ENCODE results near the gene CABP1.

CABP1 gene

DNA sequence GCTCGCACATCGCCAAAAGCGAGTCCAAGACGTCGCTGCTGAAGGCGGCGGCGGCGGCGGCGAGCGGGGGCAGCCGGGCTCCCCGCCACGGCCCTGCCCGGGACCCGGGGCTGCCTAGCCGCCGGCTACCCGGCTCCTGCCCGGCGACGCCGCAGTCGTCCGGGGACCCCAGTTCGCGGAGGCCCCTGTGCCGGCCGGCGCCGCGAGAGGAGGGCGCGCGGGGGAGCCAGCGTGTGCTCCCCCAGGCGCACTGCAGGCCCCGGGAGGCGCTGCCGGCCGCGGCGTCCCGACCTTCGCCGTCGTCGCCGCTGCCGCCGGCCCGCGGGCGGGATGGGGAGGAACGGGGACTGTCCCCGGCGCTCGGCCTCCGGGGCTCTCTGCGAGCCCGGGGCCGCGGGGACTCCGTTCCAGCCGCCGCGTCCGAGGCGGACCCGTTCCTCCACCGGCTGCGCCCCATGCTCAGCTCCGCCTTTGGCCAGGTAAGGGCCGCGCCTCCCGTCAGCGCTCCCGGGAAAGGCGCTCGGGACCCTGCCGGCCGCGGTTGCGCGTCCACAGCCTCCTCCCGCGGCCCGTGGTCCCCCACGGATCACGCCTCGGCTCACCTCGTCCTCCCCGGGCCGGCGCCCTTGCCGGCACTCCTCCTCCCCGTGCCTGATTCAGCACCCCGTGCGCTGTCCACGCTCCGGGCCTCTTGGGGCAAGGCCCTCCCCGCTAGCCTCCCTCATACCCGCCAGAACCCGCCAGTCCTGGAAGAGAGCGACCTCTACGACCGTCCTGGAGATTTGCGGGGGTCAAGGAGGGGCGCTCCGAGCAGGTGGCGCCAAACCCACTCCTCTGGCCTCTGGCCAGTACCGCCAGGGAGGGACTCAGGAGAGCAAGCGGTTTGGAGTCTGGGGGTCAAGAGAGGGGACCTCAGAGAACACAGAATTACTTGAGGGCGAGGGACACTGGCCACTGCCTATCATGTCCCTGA, 721 bp downstream of the CABP1 start:
- peak in 1 of 2 experiments; percentile 10 for DNase-seq

GRCh38 chr12:120642121-120642520, 1.7 kb downstream of the CABP1 start:
- DNase-seq, result no peak

DNA sequence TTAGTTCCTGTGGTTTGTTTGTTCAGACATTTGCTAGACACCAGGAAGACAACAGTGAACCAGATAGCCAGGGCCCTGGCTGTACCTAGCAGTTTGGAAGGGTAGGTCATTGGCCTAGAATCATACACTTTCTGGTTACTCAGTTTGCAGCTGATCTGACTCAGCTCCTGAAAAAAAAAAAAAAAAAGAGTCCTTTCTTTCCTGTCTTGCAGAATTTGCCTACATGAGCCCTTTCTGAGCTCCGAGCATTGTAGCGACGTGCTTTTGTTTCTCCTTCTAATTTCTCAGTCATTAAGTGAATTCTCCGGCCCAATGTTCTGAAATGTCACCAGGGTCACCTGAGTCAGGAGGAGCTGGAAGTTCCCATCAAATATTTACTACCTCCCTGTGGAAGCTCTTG, 2.4 kb downstream of the CABP1 start:
- DNase-seq, result no peak

DNA sequence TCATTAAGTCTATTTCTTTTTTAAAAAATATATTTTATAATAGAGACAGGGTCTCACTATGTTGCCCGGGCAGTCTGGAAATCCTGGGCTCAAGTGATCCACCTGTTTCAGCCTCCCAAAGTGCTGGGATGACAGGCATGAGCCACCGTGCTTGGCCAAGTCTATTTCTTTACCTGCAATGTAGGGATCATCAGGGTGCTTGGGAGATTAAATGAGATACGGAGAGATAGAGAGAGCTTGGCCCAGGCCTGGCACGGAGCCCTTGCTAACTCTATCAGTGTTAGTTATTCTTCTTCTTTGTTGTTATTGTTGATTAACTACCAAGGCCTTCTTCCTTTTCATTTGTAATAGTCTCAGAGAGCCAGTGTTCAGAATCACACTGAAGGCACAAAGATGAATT, 3.1 kb downstream of the CABP1 start:
- DNase-seq, result no peak

DNA sequence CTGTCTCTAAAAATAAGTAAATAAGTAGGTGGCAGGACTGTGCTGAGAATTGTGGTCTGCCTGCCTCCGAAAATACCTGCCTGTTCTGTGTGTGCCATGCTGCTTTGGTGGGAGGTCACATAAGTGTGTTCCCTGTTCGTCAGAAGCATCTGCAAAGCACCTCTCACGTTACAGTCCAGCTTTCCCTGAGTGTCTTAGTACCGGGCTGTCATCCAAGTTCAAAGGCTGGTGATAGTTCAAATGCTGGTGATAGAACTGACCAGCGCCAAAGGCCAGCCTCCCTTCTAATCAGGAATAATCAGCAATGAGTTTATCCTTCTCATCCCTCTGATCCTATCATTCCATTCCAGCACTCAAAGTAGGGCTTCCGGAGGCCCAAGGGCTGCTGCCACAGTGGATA, 5.6 kb downstream of the CABP1 start:
- no peak for DNase-seq

- no peak for DNase-seq
Observed at GRCh38 chr12:120647375-120647755, 6.9 kb downstream of the CABP1 start.

- DNase-seq, result no peak
Observed at GRCh38 chr12:120649442-120650232, 9.2 kb downstream of the CABP1 start.

DNA sequence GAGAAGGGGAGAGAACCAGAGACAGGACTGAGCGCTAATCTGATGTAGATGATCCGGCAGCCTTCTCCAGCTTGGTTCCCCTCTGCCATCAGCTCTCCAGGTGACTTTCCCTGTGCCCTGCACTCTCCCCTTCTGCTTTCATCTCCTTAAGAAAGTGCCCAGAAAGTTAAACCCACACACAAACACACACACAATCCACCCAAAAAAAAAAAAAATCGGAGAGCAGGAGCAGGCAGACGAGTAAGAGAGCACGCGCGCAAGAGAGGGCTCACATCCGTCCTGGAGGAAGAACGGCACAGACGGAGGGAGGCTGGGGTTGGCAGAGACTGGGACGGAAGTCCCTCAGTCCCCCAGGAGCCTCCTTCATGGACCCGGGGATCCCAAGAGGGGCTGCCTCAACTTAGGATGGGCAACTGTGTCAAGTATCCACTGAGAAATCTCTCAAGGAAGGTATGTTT, 9.8 kb downstream of the CABP1 start:
- no peak for DNase-seq

GRCh38 chr12:120651821-120652220, 11.4 kb downstream of the CABP1 start:
- DNase-seq, result no peak

- no peak for DNase-seq
Observed at GRCh38 chr12:120652656-120653435, 12.4 kb downstream of the CABP1 start.

DNA sequence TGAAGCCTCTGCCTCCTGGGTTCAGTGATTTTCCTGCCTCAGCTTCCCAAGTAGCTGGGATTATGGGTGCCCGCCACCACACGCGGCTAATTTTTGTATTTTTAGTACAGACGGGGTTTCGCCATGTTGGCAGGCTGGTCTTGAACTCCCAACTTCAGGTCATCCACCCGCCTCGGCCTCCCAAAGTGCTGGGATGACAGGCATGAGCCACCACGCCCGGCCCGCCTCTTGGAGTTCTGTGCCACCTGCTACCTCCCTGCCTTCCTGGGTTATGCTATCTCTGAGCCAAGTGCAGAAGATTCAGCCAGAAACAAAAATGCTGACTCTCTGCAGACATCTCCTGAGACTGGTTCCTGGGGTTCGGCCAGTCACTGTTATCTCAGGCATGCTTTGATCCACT, 13.2 kb downstream of the CABP1 start:
- DNase-seq, result no peak

DNA sequence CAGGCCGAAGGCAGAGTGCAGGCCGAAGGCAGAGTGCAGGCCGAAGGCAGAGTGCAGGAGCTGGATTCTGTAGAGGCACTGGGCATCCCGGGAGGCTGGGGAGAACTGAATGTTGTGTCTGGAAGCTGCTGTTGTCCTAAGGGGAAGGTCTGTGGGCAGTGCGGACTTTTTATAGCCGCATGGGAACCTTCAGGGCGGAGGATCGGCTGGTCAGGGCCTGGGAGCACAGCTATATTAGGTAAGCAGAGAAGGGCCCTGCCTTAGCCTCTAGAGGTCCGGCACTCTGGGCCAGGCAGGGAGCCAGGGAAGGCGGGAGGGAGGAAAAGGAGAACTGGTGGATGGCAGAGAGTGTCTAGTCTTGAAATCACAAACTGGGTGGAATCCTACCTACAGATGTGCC, 14.2 kb downstream of the CABP1 start:
- DNase-seq, result no peak

DNA sequence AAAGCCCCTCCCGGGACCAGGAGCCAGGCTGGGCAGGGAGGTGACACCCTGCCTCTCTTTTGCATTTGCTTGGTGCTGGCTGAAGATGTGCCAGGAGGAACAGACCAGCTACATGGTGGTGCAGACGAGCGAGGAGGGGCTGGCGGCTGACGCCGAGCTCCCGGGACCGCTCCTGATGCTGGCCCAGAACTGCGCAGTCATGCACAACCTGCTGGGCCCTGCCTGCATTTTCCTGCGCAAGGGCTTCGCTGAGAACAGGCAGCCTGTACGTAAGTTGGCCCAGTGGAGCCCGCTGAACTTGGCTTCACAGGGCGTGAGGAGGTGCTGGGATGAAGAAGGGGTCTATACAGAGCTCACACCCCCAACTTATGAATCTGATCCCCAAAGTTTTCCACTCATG, 15.6 kb downstream of the CABP1 start:
- DNase-seq, result no peak

GRCh38 chr12:120658286-120659150, 18.1 kb downstream of the CABP1 start:
- no peak for DNase-seq

DNA sequence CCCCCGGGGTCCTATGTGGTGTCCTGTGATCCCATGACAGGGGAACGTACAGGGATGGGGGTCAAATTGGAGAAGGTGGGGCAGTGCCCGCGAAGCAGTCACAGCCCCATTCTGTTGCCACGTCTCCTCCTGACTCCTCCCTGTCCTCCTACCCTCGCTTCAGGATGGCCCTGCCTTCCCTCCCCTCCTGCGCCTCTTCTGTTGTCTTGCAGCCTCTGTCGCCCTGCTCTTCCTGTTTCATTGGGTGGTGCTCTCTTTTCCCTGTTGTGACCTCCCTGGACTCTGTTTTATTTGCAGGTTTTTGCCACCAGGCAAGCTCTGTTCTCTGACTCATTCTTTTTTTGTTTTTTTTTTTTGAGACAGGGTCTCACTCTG, 18.7 kb downstream of the CABP1 start:
- no peak for DNase-seq

DNA sequence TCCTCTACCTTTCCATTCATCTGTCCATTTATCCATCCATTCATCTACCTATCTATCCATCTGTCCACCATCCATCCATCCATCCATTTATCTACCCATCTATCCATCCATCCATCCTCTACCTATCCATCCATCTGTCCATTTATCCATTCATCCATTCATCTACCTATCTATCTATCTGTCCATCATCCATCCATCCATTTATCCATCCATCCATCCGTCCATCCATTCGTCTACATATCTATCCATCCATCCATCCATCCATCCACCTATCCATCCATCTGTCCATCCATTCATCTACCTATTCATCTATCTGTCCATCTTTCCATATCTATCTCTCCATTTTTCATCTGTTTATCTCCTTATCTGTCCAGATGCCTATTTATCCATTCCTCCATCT, 21.0 kb downstream of the CABP1 start:
- no peak for DNase-seq

GRCh38 chr12:120662879-120663278, 22.5 kb downstream of the CABP1 start:
- DNase-seq, result no peak

DNA sequence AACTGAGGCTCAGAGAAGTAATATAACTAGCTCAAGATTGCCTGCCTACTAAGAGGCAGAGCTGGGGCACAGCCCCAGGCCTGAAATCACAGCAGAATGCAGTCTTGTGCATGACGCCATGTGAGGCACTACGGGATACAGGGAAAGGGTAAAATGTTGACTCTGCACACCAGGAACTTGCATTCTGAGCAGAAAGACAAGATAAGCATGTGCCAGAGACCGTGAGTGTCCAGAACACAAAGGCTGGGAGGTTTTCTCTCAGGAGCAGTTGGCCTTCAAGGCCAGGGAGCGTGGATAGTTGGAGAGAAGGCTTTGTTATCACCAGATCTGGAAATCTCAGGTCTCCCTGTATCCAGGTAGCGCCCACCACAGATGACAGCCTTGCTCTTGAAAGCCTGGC, 23.3 kb downstream of the CABP1 start:
- no peak for DNase-seq

DNA sequence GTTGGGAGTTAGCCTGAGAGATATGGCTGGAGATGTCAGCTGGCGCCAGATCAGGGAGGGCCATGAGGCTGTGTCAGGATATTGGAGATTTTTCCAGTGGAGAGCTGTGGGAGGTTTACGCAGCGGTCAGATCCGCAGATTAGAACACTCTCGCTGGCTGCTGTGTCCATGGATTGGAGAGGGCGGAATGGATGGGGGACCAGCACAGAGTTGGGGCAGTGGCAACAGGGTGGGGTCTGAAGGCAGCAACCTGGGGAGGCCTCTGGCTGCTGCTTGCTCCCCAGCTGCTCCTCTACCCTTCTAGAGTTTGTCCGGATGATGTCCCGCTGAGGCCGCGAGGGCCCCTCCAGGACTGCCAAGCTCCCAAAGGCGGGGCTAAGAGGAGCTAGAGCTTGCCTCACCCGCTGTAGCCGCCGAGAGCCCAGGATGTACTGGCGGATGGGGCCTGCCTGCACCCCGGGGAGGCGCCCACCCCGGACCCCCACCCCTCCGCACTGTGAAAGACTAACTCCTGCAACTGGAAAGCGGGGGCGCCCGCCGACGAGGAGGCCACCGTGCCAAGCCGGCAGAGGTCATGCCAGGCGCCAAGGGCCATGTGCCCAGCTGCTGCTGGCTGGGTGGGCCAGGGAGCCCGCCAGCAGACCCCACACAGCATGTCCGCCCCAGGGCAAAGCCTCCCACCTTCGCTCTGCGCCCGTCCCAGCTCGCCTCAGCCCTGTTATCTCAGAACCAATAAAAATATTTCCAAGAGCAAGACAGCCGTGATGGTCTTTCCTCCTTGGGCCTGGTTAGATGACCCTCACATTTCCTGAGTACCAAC, 26.4 kb downstream of the CABP1 start:
- DNase-seq, result no peak

DNA sequence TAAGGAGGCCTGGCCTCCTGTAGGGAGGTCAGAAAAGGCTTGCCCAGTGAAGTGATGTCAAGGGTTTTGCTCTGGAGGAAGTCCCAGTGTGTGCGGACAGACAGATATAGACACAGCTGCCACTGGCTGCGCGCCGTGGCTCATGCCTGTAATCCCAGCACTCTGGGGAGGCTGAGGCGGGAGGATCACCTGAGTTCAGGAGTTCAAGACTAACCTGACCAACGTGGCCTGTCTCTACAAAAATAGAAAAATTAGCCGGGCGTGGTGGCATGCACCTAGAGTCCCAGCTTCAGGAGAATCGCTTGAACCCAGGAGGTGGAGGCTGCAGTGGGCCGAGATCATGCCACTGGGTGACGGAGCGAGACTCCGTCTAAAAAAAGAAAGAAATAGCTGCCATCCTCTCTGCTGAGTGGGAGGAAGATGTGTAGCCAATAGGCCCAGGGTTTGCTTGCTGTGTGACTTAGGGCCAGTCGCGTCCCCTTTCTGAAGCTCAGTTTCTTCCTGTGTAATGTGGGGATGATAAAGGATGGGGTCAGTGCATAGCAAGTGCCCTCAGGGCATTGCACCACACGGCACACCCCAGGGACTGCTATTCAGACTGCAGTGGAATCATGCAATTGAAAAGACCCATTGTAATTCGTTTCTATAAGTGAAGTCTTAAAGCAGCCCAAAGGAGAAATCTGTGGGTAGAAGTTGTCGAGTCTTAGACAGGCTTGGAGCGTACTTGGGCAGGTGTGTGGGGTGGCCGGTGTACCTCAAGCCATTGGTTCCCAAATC, 27.9 kb downstream of the CABP1 start:
- no peak for DNase-seq
